ENCODE data around the gene PAX8.
"Not testable (repeated sequence)": the region's sequence is repeated elsewhere in the genome, so short reads cannot be mapped to it uniquely, and the experiment has no call there.

- not testable (repeated sequence) for TF ChIP-seq POLR2A, CTCF (IDR thresholded peaks at IDR 0.05)
Observed at GRCh38 chr2:113314663-113315062, 35.9 kb upstream of the PAX8 start.
